ENCODE data around the gene SYCP1. TPM values are rescaled to one million over a fixed set of nuclear protein-coding genes. Genes with fewer than 3 reads are reported as not detected.

The SYCP1 gene
- total and polyA plus RNA-seq, 2 experiments from 2014 or later = 0.24 to 0.66 TPM

GRCh38 chr1:114892194-114892918 is 37.7 kb downstream of the SYCP1 start:
- Histone ChIP-seq H3K4me2 (no peak overlapping the region), H4K20me1 (replicated peaks; ENCODE audit: insufficient read depth) (no peaks in the 10 kb centered on the region), H3K9me2 (ENCODE audit: insufficient read depth) (no peaks in the 10 kb centered on the region), H3F3A (replicated peaks; ENCODE audit: low read depth) (no peaks in the 10 kb centered on the region), H3K4me1 (ENCODE audit: insufficient read depth) (peaks cover 5% of the 10 kb centered on the region; the same call in 1 of the 2 replicates), H3K27ac (ENCODE audit: low read depth) (no peak overlapping the region), H3K36me3 (ENCODE audit: insufficient read depth) (no peaks in the 10 kb centered on the region), H3K79me2 (replicated peaks; ENCODE audit: insufficient read depth) (no peaks in the 10 kb centered on the region), H3K4me3 (no peak overlapping the region), H3K27me3 (ENCODE audit: insufficient read depth) (no peaks in the 10 kb centered on the region), H2AFZ (peak overlapping the region; percentile 69; the same call in 1 of the 2 replicates)
- Mint-ChIP-seq H3K4me3 (no peak overlapping the region), H3K36me3 (ENCODE audit: low read depth) (no peaks in the 10 kb centered on the region), H3K9me3 (0 out of 3 replicates have a peak, but pooled peaks cover under 1% of the 10 kb centered on the region), H3K27me3 (ENCODE audit: insufficient read depth, low read depth, poor library complexity) (peaks cover 2% of the 10 kb centered on the region), H3K27ac (no peak overlapping the region; the same call in 1 of the 2 replicates), H3K4me1 (peaks cover 28% of the 10 kb centered on the region)
- TF ChIP-seq CTCF (conservative IDR thresholded peaks at IDR 0.05; ENCODE audit: low read depth in 2 of 2) (peak; percentile 23 to 40; a peak in 2 of 4 replicates), CREB1 (CRISPR knock-in tag; IDR thresholded peaks at IDR 0.05; ENCODE audit: low read depth) (no peak)
- TF ChIP-seq, protein P1, sequence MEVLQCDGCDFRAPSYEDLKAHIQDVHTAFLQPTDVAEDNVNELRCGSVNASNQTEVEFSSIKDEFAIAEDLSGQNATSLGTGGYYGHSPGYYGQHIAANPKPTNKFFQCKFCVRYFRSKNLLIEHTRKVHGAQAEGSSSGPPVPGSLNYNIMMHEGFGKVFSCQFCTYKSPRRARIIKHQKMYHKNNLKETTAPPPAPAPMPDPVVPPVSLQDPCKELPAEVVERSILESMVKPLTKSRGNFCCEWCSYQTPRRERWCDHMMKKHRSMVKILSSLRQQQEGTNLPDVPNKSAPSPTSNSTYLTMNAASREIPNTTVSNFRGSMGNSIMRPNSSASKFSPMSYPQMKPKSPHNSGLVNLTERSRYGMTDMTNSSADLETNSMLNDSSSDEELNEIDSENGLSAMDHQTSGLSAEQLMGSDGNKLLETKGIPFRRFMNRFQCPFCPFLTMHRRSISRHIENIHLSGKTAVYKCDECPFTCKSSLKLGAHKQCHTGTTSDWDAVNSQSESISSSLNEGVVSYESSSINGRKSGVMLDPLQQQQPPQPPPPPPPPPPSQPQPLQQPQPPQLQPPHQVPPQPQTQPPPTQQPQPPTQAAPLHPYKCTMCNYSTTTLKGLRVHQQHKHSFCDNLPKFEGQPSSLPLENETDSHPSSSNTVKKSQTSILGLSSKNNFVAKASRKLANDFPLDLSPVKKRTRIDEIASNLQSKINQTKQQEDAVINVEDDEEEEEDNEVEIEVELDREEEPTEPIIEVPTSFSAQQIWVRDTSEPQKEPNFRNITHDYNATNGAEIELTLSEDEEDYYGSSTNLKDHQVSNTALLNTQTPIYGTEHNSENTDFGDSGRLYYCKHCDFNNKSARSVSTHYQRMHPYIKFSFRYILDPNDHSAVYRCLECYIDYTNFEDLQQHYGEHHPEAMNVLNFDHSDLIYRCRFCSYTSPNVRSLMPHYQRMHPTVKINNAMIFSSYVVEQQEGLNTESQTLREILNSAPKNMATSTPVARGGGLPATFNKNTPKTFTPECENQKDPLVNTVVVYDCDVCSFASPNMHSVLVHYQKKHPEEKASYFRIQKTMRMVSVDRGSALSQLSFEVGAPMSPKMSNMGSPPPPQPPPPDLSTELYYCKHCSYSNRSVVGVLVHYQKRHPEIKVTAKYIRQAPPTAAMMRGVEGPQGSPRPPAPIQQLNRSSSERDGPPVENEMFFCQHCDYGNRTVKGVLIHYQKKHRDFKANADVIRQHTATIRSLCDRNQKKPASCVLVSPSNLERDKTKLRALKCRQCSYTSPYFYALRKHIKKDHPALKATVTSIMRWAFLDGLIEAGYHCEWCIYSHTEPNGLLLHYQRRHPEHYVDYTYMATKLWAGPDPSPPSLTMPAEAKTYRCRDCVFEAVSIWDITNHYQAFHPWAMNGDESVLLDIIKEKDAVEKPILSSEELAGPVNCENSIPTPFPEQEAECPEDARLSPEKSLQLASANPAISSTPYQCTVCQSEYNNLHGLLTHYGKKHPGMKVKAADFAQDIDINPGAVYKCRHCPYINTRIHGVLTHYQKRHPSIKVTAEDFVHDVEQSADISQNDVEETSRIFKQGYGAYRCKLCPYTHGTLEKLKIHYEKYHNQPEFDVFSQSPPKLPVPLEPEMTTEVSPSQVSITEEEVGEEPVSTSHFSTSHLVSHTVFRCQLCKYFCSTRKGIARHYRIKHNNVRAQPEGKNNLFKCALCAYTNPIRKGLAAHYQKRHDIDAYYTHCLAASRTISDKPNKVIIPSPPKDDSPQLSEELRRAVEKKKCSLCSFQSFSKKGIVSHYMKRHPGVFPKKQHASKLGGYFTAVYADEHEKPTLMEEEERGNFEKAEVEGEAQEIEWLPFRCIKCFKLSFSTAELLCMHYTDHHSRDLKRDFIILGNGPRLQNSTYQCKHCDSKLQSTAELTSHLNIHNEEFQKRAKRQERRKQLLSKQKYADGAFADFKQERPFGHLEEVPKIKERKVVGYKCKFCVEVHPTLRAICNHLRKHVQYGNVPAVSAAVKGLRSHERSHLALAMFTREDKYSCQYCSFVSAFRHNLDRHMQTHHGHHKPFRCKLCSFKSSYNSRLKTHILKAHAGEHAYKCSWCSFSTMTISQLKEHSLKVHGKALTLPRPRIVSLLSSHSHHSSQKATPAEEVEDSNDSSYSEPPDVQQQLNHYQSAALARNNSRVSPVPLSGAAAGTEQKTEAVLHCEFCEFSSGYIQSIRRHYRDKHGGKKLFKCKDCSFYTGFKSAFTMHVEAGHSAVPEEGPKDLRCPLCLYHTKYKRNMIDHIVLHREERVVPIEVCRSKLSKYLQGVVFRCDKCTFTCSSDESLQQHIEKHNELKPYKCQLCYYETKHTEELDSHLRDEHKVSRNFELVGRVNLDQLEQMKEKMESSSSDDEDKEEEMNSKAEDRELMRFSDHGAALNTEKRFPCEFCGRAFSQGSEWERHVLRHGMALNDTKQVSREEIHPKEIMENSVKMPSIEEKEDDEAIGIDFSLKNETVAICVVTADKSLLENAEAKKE (CRISPR knock-in tag; IDR thresholded peaks at IDR 0.05) = no peak
- ATAC-seq (peak; percentile 98), DNase-seq (ENCODE audit: low spot score) (peak; percentile 73)
